SU-DHL-6 (cell line): ENCODE results near the gene DMD.

Experiments used
- H2AFZ ChIP-seq: fragments of 200-600 bp; sonication (generic); 2 replicates; pipeline ENCODE4 v1.6.1; 2014; ENCODE audit warnings: low read depth, mild to moderate bottlenecking, moderate library complexity, mixed read lengths, antibody characterized with exemption, low read length; ENCODE audit not compliant: severe bottlenecking
- H3F3A ChIP-seq: fragments of 200-600 bp; shearing (Covaris generic); 2 replicates; pipeline ENCODE4 v1.6.0; 2016; ENCODE audit warnings: antibody characterized with exemption, mild to moderate bottlenecking; ENCODE audit not compliant: insufficient read depth
- H3K27ac ChIP-seq: fragments of 200-600 bp; sonication (generic); 2 replicates; pipeline ENCODE4 v1.5.1; 2016; ENCODE audit warnings: low read depth, mild to moderate bottlenecking, low read length, moderate library complexity, mixed read lengths
- H3K27me3 ChIP-seq: fragments of 200-600 bp; sonication (generic), shearing (Covaris generic); 2 replicates; pipeline ENCODE4 v1.6.0; 2014; ENCODE audit warnings: mild to moderate bottlenecking, low read length
- H3K36me3 ChIP-seq: fragments of 200-600 bp; sonication (generic); 2 replicates; pipeline ENCODE4 v1.6.1; 2014; ENCODE audit warnings: mild to moderate bottlenecking, low read length, mixed read lengths
- H3K4me2 ChIP-seq: fragments of 300-600, 200-600 bp; shearing (Covaris generic), sonication (generic); 2 replicates; pipeline ENCODE4 v1.6.0; 2014; ENCODE audit warnings: low read length, low read depth, mild to moderate bottlenecking; ENCODE audit not compliant: poor library complexity, severe bottlenecking
- H3K4me3 ChIP-seq: fragments of 200-600 bp; sonication (generic); 2 replicates; pipeline ENCODE4 v1.5.1; 2014; ENCODE audit warnings: antibody characterized with exemption, low read length, mild to moderate bottlenecking, mixed read lengths; ENCODE audit not compliant: insufficient read depth, poor library complexity, severe bottlenecking
- H3K79me2 ChIP-seq: fragments of 200-600 bp; sonication (generic); 2 replicates; pipeline ENCODE4 v1.6.1; 2014; ENCODE audit warnings: mild to moderate bottlenecking, low read length, moderate library complexity; ENCODE audit not compliant: insufficient read depth
- H3K9ac ChIP-seq: fragments of 200-600 bp; sonication (generic); 2 replicates; pipeline ENCODE4 v1.7.0; 2014; ENCODE audit warnings: mild to moderate bottlenecking, low read length
- H3K9me2 ChIP-seq: fragments of 200-600 bp; sonication (generic); replicated peaks from 2 replicates; pipeline ENCODE4 v1.6.1; 2014; ENCODE audit warnings: low read length; ENCODE audit not compliant: insufficient read depth
- H3K9me3 ChIP-seq: fragments of 200-600 bp; sonication (generic); 2 replicates; pipeline ENCODE4 v1.6.1; 2014; ENCODE audit warnings: low read length, mixed read lengths; ENCODE audit not compliant: insufficient read depth
- H4K20me1 ChIP-seq: fragments of 200-600 bp; sonication (generic); 2 replicates; pipeline ENCODE4 v1.6.1; 2014; ENCODE audit warnings: low read depth, mild to moderate bottlenecking, antibody characterized with exemption, low read length, moderate library complexity, mixed read lengths
- EZH2phosphoT487 ChIP-seq: fragments of 200-600 bp; sonication (generic), shearing (Covaris generic); conservative IDR thresholded peaks from 2 replicates; pipeline ENCODE4 v1.6.1; 2018; ENCODE audit warnings: mild to moderate bottlenecking, antibody characterized with exemption, low read length, moderate library complexity, mixed read lengths
- TF ChIP-seq, protein P1 (sequence below): fragments of 200-600 bp; sonication (generic); IDR thresholded peaks from one replicate; pipeline ENCODE4 v1.5.1; 2017; ENCODE audit warnings: antibody characterized with exemption, mild to moderate bottlenecking, low read length, moderate library complexity; ENCODE audit not compliant: insufficient read depth, poor library complexity, severe bottlenecking

The DMD gene

DNA sequence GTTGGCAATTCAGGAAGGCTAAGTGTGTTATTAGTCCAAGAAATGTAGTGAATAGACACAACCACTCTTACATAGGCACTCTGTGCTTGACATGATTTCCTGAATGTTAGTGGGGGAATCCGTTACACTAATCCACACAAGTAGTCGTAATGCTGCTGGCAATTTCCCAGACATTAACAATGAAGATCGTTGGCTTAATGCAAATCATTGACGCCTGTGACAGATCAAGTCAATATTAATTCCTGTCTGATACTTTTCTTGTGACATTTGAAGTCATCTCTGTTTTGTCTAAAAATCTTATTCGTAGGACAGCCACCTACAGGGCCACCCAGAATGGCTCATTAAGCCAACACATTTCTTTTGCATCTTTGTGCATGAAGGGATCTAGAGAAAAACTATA lies 1200.4 kb downstream of the DMD start:
- no peak overlapping the region for H3K27ac ChIP-seq
- no peak overlapping the region for H3K4me2 ChIP-seq
- no peaks in the 10 kb centered on the region for H3F3A ChIP-seq
- H3K36me3 ChIP-seq: no peaks in the 10 kb centered on the region
- H3K9ac ChIP-seq: no peak overlapping the region
- no peaks in the 10 kb centered on the region for H3K9me2 ChIP-seq
- no peaks in the 10 kb centered on the region for H3K27me3 ChIP-seq
- TF ChIP-seq, protein P1, sequence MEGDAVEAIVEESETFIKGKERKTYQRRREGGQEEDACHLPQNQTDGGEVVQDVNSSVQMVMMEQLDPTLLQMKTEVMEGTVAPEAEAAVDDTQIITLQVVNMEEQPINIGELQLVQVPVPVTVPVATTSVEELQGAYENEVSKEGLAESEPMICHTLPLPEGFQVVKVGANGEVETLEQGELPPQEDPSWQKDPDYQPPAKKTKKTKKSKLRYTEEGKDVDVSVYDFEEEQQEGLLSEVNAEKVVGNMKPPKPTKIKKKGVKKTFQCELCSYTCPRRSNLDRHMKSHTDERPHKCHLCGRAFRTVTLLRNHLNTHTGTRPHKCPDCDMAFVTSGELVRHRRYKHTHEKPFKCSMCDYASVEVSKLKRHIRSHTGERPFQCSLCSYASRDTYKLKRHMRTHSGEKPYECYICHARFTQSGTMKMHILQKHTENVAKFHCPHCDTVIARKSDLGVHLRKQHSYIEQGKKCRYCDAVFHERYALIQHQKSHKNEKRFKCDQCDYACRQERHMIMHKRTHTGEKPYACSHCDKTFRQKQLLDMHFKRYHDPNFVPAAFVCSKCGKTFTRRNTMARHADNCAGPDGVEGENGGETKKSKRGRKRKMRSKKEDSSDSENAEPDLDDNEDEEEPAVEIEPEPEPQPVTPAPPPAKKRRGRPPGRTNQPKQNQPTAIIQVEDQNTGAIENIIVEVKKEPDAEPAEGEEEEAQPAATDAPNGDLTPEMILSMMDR: no peak
- no peak for TF ChIP-seq EZH2phosphoT487
- no peaks in the 10 kb centered on the region for H4K20me1 ChIP-seq
- no peak overlapping the region for H2AFZ ChIP-seq
- no peak overlapping the region for H3K4me3 ChIP-seq
- H3K9me3 ChIP-seq: no peaks in the 10 kb centered on the region
- H3K79me2 ChIP-seq: no peaks in the 10 kb centered on the region

DNA sequence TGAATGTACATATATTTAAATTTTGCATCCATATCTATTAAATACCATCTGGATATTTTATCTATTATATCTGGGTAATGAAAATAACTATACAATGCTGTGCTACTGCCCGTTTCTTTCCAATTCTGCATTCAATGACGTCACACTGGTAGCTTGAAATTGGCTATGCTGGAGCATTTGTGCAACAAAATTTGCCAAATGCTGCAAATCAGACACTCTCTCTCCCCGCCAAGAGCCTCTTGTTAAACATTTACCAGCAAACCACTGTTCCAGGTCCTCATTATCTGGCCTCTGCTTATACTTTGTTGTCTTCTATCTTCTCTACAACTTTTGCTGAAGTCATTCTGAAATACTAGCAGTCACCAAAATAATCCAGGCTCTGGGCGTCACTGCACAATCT lies 1201.1 kb downstream of the DMD start:
- H3K4me2 ChIP-seq: no peak overlapping the region
- H3F3A ChIP-seq: no peaks in the 10 kb centered on the region
- no peaks in the 10 kb centered on the region for H4K20me1 ChIP-seq
- TF ChIP-seq, protein P1: no peak
- TF ChIP-seq EZH2phosphoT487: no peak
- no peaks in the 10 kb centered on the region for H3K9me3 ChIP-seq
- H3K9ac ChIP-seq: no peak overlapping the region
- H3K79me2 ChIP-seq: no peaks in the 10 kb centered on the region
- no peaks in the 10 kb centered on the region for H3K36me3 ChIP-seq
- no peak overlapping the region for H3K4me3 ChIP-seq
- no peak overlapping the region for H3K27ac ChIP-seq
- no peak overlapping the region for H2AFZ ChIP-seq
- H3K9me2 ChIP-seq: no peaks in the 10 kb centered on the region
- H3K27me3 ChIP-seq: no peaks in the 10 kb centered on the region

DNA sequence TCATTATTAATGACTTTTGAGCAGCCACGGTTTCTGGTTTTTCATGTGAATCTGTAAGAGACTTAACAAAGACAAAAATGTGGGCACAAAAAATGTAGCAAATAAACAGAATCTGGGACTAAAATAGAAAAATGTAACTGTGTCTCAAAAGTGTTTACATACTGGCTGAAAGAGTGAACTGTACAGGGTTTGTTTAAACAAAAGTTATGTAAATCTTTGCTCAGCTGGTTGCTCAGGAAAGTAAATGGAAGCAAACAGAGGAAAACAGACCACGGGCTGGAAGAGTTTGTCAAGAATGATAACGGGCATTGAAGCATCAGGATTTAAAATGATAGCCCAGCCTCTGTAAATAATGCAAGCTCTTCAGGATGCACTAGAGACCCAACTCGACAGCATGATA lies 1217.7 kb downstream of the DMD start:
- H3K4me2 ChIP-seq: no peak overlapping the region
- no peak for TF ChIP-seq EZH2phosphoT487
- TF ChIP-seq, protein P1: no peak

DNA sequence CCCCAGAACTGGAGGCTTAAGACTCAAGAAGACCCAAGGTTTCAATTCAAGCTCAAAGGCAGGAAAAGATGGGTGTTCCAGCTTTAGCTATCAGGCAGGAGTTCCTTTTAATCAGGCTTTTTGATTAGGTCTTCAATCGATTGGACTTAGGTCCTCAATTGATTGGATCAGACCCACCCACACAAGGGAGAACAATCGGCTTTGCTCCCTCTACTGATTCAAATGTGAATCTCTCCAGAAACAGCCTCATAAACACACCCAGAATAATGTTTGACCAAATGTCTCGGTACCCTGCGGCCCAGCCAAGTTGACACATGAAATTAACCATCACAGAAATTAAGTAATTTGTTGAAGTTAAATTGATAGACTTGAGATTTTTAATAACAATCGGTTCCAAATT lies 1222.4 kb downstream of the DMD start:
- no peaks in the 10 kb centered on the region for H3K9me3 ChIP-seq
- no peaks in the 10 kb centered on the region for H4K20me1 ChIP-seq
- H3K9ac ChIP-seq: no peak overlapping the region
- no peaks in the 10 kb centered on the region for H3F3A ChIP-seq
- no peaks in the 10 kb centered on the region for H3K36me3 ChIP-seq
- no peak overlapping the region for H3K27ac ChIP-seq
- no peak overlapping the region for H2AFZ ChIP-seq
- TF ChIP-seq, protein P1: no peak
- TF ChIP-seq EZH2phosphoT487: no peak
- H3K9me2 ChIP-seq: no peaks in the 10 kb centered on the region
- H3K27me3 ChIP-seq: no peaks in the 10 kb centered on the region
- H3K4me2 ChIP-seq: no peak overlapping the region
- H3K4me3 ChIP-seq: no peak overlapping the region
- no peaks in the 10 kb centered on the region for H3K79me2 ChIP-seq

More for the DNA sequence above, 1217.7 kb downstream of the DMD start:
- Histone ChIP-seq H4K20me1 (no peaks in the 10 kb centered on the region), H3K9me3 (no peaks in the 10 kb centered on the region), H3K4me3 (no peak overlapping the region), H3K9ac (no peak overlapping the region), H3K36me3 (no peaks in the 10 kb centered on the region), H3F3A (no peaks in the 10 kb centered on the region), H3K9me2 (no peaks in the 10 kb centered on the region), H3K79me2 (no peaks in the 10 kb centered on the region), H2AFZ (no peak overlapping the region), H3K27me3 (no peaks in the 10 kb centered on the region), H3K27ac (no peak overlapping the region)
